HFFc6 (cell line): Measurements from ENCODE around the gene TMC7. TPM values are rescaled to one million over a fixed set of nuclear protein-coding genes. Genes with fewer than 3 reads are reported as not detected.

Source experiments
- DNase-seq: peaks from one replicate; pipeline ENCODE4 v3.0.0-alpha.2; 2018
- H3K27ac Mint-ChIP-seq: 2 replicates; pipeline ENCODE4 v1.8.0; 2020; ENCODE audit warnings: mild to moderate bottlenecking, mixed read lengths
- H3K27me3 Mint-ChIP-seq: 2 replicates; pipeline ENCODE4 v1.8.0; 2021; ENCODE audit warnings: mild to moderate bottlenecking, moderate library complexity, mixed read lengths; ENCODE audit not compliant: insufficient read depth
- H3K36me3 Mint-ChIP-seq: 2 replicates; pipeline ENCODE4 v1.8.0; 2021; ENCODE audit warnings: low read depth, mixed read lengths
- H3K4me1 Mint-ChIP-seq: 2 replicates; pipeline ENCODE4 v1.8.0; 2020; ENCODE audit warnings: low read depth, mixed read lengths
- H3K4me3 Mint-ChIP-seq: 2 replicates; pipeline ENCODE4 v1.8.0; 2020; ENCODE audit warnings: mild to moderate bottlenecking, moderate library complexity, mixed read lengths
- H3K9me3 Mint-ChIP-seq: 2 replicates; pipeline ENCODE4 v1.8.0; 2020; ENCODE audit warnings: mild to moderate bottlenecking, mixed read lengths
- CTCF ChIP-seq: fragments of 200-600 bp; sonication (generic); IDR thresholded peaks from 2 replicates; pipeline ENCODE4 v1.5.0; 2021; ENCODE audit warnings: antibody characterized with exemption, mild to moderate bottlenecking
- total RNA-seq, 6 experiments: library from RNA; stranded (reverse); fragmentation: NEBNext Ultra II Directional; extraction: Animal tissue kit (Norgen Biotek cat#: 25700); gene quantifications; 2 replicates in 1 of 6; 3 replicates in 5 of 6; pipeline ENCODE4 v1.2.3, GENCODE V29; 2021

TMC7 gene
- total RNA-seq, 6 experiments from 2014 or later, result 0.35 to 1.1 (median 0.58) TPM

GRCh38 chr16:19093631-19094541, 110.2 kb downstream of the TMC7 start:
- Mint-ChIP-seq H3K9me3 (peaks cover 15% of the 10 kb centered on the region), H3K36me3 (peaks cover 18% of the 10 kb centered on the region), H3K4me3 (no peak overlapping the region), H3K27ac (no peak overlapping the region), H3K27me3 (peaks cover 4% of the 10 kb centered on the region; the same call in 1 of the 2 replicates), H3K4me1 (peaks cover 41% of the 10 kb centered on the region)
- TF ChIP-seq CTCF, result no peak
- no peak for DNase-seq

- Mint-ChIP-seq H3K4me3 (no peak overlapping the region), H3K27ac (no peak overlapping the region), H3K27me3 (peaks cover 2% of the 10 kb centered on the region; the same call in 1 of the 2 replicates), H3K36me3 (peaks cover 18% of the 10 kb centered on the region), H3K4me1 (peaks cover 41% of the 10 kb centered on the region), H3K9me3 (peaks cover 15% of the 10 kb centered on the region)
- TF ChIP-seq CTCF, result peak; percentile 31; the same call in 1 of the 2 replicates
- peak; percentile 22 for DNase-seq
Observed at GRCh38 chr16:19094542-19095365, 111.0 kb downstream of the TMC7 start.

- TF ChIP-seq CTCF, result no peak
- peaks cover 15% of the 10 kb centered on the region for H3K9me3 Mint-ChIP-seq
- peaks cover 2% of the 10 kb centered on the region; the same call in 1 of the 2 replicates for H3K27me3 Mint-ChIP-seq
- DNase-seq, result no peak
- peaks cover 18% of the 10 kb centered on the region for H3K36me3 Mint-ChIP-seq
- no peak overlapping the region for H3K4me3 Mint-ChIP-seq
- peaks cover 41% of the 10 kb centered on the region for H3K4me1 Mint-ChIP-seq
- H3K27ac Mint-ChIP-seq, result no peak overlapping the region
Observed at GRCh38 chr16:19095654-19096053, 111.9 kb downstream of the TMC7 start.

GRCh38 chr16:19098173-19098572, 114.4 kb downstream of the TMC7 start:
- Mint-ChIP-seq H3K9me3 (peaks cover 7% of the 10 kb centered on the region; the same call in 1 of the 2 replicates), H3K27me3 (no peaks in the 10 kb centered on the region; the same call in none of the 2 replicates), H3K4me1 (peaks cover 27% of the 10 kb centered on the region), H3K27ac (no peak overlapping the region), H3K4me3 (no peak overlapping the region), H3K36me3 (peaks cover 7% of the 10 kb centered on the region; the same call in 1 of the 2 replicates)
- DNase-seq, result no peak
- TF ChIP-seq CTCF, result no peak

GRCh38 chr16:19102187-19102872, 118.6 kb downstream of the TMC7 start:
- H3K4me3 Mint-ChIP-seq, result 0 out of 2 replicates have a peak overlapping the region, but pooled peaks have one; percentile 4
- TF ChIP-seq CTCF, result no peak
- H3K27me3 Mint-ChIP-seq, result no peaks in the 10 kb centered on the region; the same call in 1 of the 2 replicates
- no peak overlapping the region for H3K27ac Mint-ChIP-seq
- DNase-seq, result no peak
- H3K9me3 Mint-ChIP-seq, result peaks cover 7% of the 10 kb centered on the region; the same call in 1 of the 2 replicates
- peaks cover 7% of the 10 kb centered on the region; the same call in 1 of the 2 replicates for H3K36me3 Mint-ChIP-seq
- H3K4me1 Mint-ChIP-seq, result peaks cover 12% of the 10 kb centered on the region
